GM12878 (cell line): ENCODE data around the gene ZNF804B. TPM values are rescaled to one million over a fixed set of nuclear protein-coding genes. Genes with fewer than 3 reads are reported as not detected.

Experiments used
- ATAC-seq: fragments of 200-7000 bp; cut with Tn5 transposase; 3 replicates; pipeline ENCODE4 v1.9.1; 2020; ENCODE audit warnings: mild to moderate bottlenecking, moderate library complexity
- BruUV-seq: library from RNA; stranded (reverse); fragments of 400-500 nt; replicated peaks from 2 replicates; lab custom pipeline; 2021; lab: Mats Ljungman, UMichigan
- CTCF ChIA-PET: fragments of 300-600 bp; sonication (Branson Sonifier 250); formaldehyde crosslinking; extraction: SDS; loops from one replicate; lab custom pipeline; 2021; ENCODE audit warnings: inconsistent platforms; lab: Yijun Ruan, JAX
- POLR2A ChIA-PET: fragments of 350-600 bp; formaldehyde crosslinking; extraction: SDS; loops from one replicate; lab custom pipeline; 2021; ENCODE audit warnings: inconsistent platforms; lab: Charles Lee
- RAD21 ChIA-PET: fragments of 300-600 bp; sonication (Branson Sonifier 250); formaldehyde crosslinking; loops from one replicate; lab custom pipeline; 2023; ENCODE audit warnings: antibody characterized with exemption; ENCODE audit not compliant: unreplicated experiment; lab: Charles Lee
- SMC1A ChIA-PET: fragments of 300-600 bp; sonication (Branson Sonifier 250); formaldehyde crosslinking; loops from one replicate; lab custom pipeline; 2023; ENCODE audit not compliant: unreplicated experiment, uncharacterized antibody; lab: Charles Lee
- DNase-seq: peaks from one replicate; pipeline ENCODE4 v3.0.0-alpha.2; 2011; ENCODE audit warnings: low read depth, low spot score
- FAIRE-seq: peaks from 3 replicates; lab custom pipeline; 2011; peaks lifted over from hg19 to GRCh38; lab: Jason Lieb, UNC
- H2AFZ ChIP-seq: 2 replicates; pipeline ENCODE4 v1.6.0; 2011; ENCODE audit warnings: low read depth, low read length, control low read depth; ENCODE audit not compliant: control insufficient read depth
- H3K27ac ChIP-seq: 2 replicates; pipeline ENCODE4 v1.5.1; 2011; ENCODE audit warnings: control low read depth; ENCODE audit not compliant: control insufficient read depth, insufficient read depth
- H3K27me3 ChIP-seq, 2 experiments: replicated peaks in 1 of 2; 2 replicates each; pipeline versions ENCODE4 v1.6.0 to v1.6.1; 2011; ENCODE audit warnings: low read length in 1 of 2; ENCODE audit not compliant: control insufficient read depth in 2 of 2, insufficient read depth in 2 of 2
- H3K36me3 ChIP-seq, 2 experiments: 2 replicates each; pipeline ENCODE4 v1.5.1; 2011; ENCODE audit warnings: low read length in 1 of 2; ENCODE audit not compliant: control insufficient read depth in 2 of 2, insufficient read depth in 2 of 2
- H3K4me1 ChIP-seq: 2 replicates; pipeline ENCODE4 v1.6.1; 2011; ENCODE audit warnings: mild to moderate bottlenecking, low read length, moderate library complexity, mixed read lengths; ENCODE audit not compliant: control insufficient read depth, insufficient read depth
- H3K4me2 ChIP-seq: 2 replicates; pipeline ENCODE4 v1.6.0; 2011; ENCODE audit warnings: control low read depth; ENCODE audit not compliant: control insufficient read depth, insufficient read depth
- H3K4me3 ChIP-seq: fragments of 200-600 bp; sonication (generic); 2 replicates; pipeline ENCODE4 v1.5.1; 2016
- H3K79me2 ChIP-seq: 2 replicates; pipeline ENCODE4 v1.6.0; 2011; ENCODE audit warnings: low read length; ENCODE audit not compliant: control insufficient read depth, insufficient read depth
- H3K9ac ChIP-seq: 2 replicates; pipeline ENCODE4 v1.8.0; 2011; ENCODE audit warnings: low read length, control low read depth, mixed read lengths; ENCODE audit not compliant: control insufficient read depth, insufficient read depth
- H3K9me3 ChIP-seq: replicated peaks from 3 replicates; pipeline ENCODE4 v1.5.1; 2011; ENCODE audit warnings: mild to moderate bottlenecking, low read length; ENCODE audit not compliant: control insufficient read depth, insufficient read depth
- H4K20me1 ChIP-seq: 2 replicates; pipeline ENCODE4 v1.6.0; 2011; ENCODE audit not compliant: control insufficient read depth, insufficient read depth
- ATF7 ChIP-seq: fragments of 450-650 bp; IDR thresholded peaks from 2 replicates; pipeline ENCODE4 v1.6.1; 2016; ENCODE audit warnings: low read depth, mild to moderate bottlenecking
- IKZF1 ChIP-seq: fragments of 450-650 bp; conservative IDR thresholded peaks from 2 replicates; pipeline ENCODE4 v1.6.1; 2017; ENCODE audit warnings: antibody characterized with exemption, mild to moderate bottlenecking
- POLR2AphosphoS5 ChIP-seq: IDR thresholded peaks from 2 replicates; pipeline ENCODE4 v1.6.1; 2011; ENCODE audit warnings: mild to moderate bottlenecking, low read length, inconsistent platforms
- SREBF2 ChIP-seq: IDR thresholded peaks from 2 replicates; pipeline ENCODE4 v1.6.1; 2012; ENCODE audit warnings: mild to moderate bottlenecking, low read length
- WGBS: methylation state at CpG from one replicate; pipeline ENCODE4 v1.1.6; 2016; ENCODE audit warnings: low lambda C conversion rate; ENCODE audit not compliant: insufficient replicate concordance, insufficient coverage; ENCODE audit errors: missing lambda C conversion rate; 5-methylcytosine and 5-hydroxymethylcytosine counted together
- in situ Hi-C: fragments of 300-500 bp; cut with MboI; formaldehyde crosslinking; loops from 9 replicates; pipeline ENCODE4 v1.14.3; 2018; ENCODE audit warnings: mixed read lengths
- intact Hi-C: fragments of 100-400 bp; cut with micrococcal nuclease; formaldehyde crosslinking; loops from one replicate; pipeline ENCODE4 v1.14.2; 2022; ENCODE audit not compliant: unreplicated experiment
- polyA plus RNA-seq, 11 experiments: library from polyadenylated mRNA; depleted of rRNA in 4 of 11; unstranded in 6 of 11; stranded (reverse) in 5 of 11; fragments of >200 nt; fragmentation: Nextera tagmentation in 4 of 11; fragmentation: Illumina TruSeq in 1 of 11; extraction: Ambion mirVana in 4 of 11; extraction: Trizol in 1 of 11; gene quantifications; 1 replicate in 1 of 11; 2 replicates in 10 of 11; pipeline versions ENCODE4 v1.2.1 to v1.2.3, GENCODE V29; 2011 to 2016; ENCODE audit warnings: inconsistent platforms in 2 of 11, missing spikeins in 2 of 11, low read depth in 1 of 11
- total RNA-seq, 4 experiments: library from RNA; depleted of rRNA in 3 of 4; stranded (reverse); fragments of >200 nt in 3 of 4; fragmentation: Illumina TruSeq in 1 of 4; extraction: Trizol in 1 of 4; gene quantifications; 2 replicates each; pipeline versions ENCODE4 v1.2.1 to v1.2.3, GENCODE V29; 2013 to 2021
- TF ChIP-seq, protein P1 (sequence below): IDR thresholded peaks from 2 replicates; pipeline ENCODE4 v1.6.1; 2012; ENCODE audit warnings: low read length, inconsistent platforms

The ZNF804B gene
- total and polyA plus RNA-seq, 10 of the 15 experiments (the other 5 are each of a cell fraction or from before 2014, with no cell fraction given) = not detected

DNA sequence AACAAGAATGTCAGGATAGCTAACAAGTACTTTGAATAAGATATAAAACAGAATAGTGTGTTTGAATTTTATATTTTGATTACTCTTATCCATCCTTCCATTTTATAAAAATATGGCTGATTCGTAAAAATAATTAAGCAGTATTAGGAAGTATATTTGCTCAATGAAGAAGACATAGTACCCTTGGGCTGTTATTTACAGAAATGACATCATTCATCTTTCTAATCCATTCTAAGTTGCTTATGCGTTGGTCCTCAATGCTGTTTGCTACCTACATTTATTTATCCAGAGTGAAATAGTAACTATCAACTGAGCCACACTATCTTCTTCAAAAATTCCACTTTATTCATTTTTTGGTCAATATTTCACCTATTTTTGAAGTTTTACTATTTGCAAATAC lies 2.1 kb upstream of the ZNF804B start:
- Histone ChIP-seq H3K4me2 (no peak overlapping the region), H4K20me1 (no peaks in the 10 kb centered on the region), H3K4me1 (no peaks in the 10 kb centered on the region), H2AFZ (no peak overlapping the region), H3K9me3 (no peaks in the 10 kb centered on the region), H3K79me2 (no peaks in the 10 kb centered on the region), H3K4me3 (no peak overlapping the region), H3K36me3 (no peaks in the 10 kb centered on the region), H3K9ac (no peak overlapping the region), H3K27me3 (peaks cover 3 to 4% of the 10 kb centered on the region in 2 experiments; a peak in 2 of 4 replicates), H3K27ac (no peak overlapping the region)
- RAD21 ChIA-PET = interaction anchor here (1.1 kb wide), 1 partner anchor 210 kb away, joined by 3 read pairs; no protein-coding TSS in a partner anchor
- POLR2A ChIA-PET = no interaction called here
- intact Hi-C loops (no loop called here), in situ Hi-C loops (no loop called here)
- CTCF ChIA-PET = no interaction called here
- 0% methylated on average over 2 of the region's 2 CpGs for WGBS
- TF ChIP-seq SREBF2 (no peak), IKZF1 (no peak), POLR2AphosphoS5 (no peak), ATF7 (peak; percentile 90)
- TF ChIP-seq, protein P1, sequence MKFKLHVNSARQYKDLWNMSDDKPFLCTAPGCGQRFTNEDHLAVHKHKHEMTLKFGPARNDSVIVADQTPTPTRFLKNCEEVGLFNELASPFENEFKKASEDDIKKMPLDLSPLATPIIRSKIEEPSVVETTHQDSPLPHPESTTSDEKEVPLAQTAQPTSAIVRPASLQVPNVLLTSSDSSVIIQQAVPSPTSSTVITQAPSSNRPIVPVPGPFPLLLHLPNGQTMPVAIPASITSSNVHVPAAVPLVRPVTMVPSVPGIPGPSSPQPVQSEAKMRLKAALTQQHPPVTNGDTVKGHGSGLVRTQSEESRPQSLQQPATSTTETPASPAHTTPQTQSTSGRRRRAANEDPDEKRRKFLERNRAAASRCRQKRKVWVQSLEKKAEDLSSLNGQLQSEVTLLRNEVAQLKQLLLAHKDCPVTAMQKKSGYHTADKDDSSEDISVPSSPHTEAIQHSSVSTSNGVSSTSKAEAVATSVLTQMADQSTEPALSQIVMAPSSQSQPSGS = no peak
- no peak for DNase-seq
- SMC1A ChIA-PET = interaction anchor here (1.0 to 1.3 kb wide), 4 partner anchors 14 to 216 kb away, joined by 3 to 5 read pairs (median 3); no protein-coding TSS in a partner anchor
- no TSS peak for BruUV-seq
- no peak for ATAC-seq
- no peak for FAIRE-seq
